CD14-positive monocyte (primary cell): ENCODE results near the gene SGCD. TPM values are rescaled to one million over a fixed set of nuclear protein-coding genes. Genes with fewer than 3 reads are reported as not detected.

Source experiments
- DNase-seq, 3 donors: peaks; one replicate each; pipeline ENCODE4 v3.0.0-alpha.2; 2011 to 2022
- H2AFZ ChIP-seq: 2 replicates; pipeline ENCODE4 v1.6.0; 2012; ENCODE audit warnings: mild to moderate bottlenecking, low read depth, low read length, inconsistent platforms; ENCODE audit not compliant: insufficient read depth, poor library complexity, severe bottlenecking
- H3K27ac ChIP-seq, 2 donors: 1 replicate in 1 of 2; 2 replicates in 1 of 2; pipeline ENCODE4 v1.5.1; 2012 to 2013; ENCODE audit warnings: low read length in 2 of 2, control low read depth in 1 of 2, inconsistent platforms in 1 of 2, low read depth in 1 of 2, mild to moderate bottlenecking in 1 of 2
- H3K27me3 ChIP-seq, 2 donors: one replicate each; pipeline versions ENCODE4 v1.6.0 to v1.6.1; 2011 to 2013; ENCODE audit warnings: low read length in 2 of 2; ENCODE audit not compliant: control insufficient read depth in 2 of 2, insufficient read depth in 2 of 2
- H3K36me3 ChIP-seq, 2 donors: replicated peaks in 1 of 2; 1 replicate in 1 of 2; 2 replicates in 1 of 2; pipeline versions ENCODE4 v1.5.1 to v1.6.1; 2012 to 2013; ENCODE audit warnings: low read length in 2 of 2, control low read depth in 1 of 2, inconsistent platforms in 1 of 2, mild to moderate bottlenecking in 1 of 2; ENCODE audit not compliant: insufficient read depth in 2 of 2, control insufficient read depth in 1 of 2
- H3K4me1 ChIP-seq, 2 donors: 1 replicate in 1 of 2; 2 replicates in 1 of 2; pipeline versions ENCODE4 v1.5.1 to v1.6.1; 2012 to 2013; ENCODE audit warnings: low read length in 2 of 2, control low read depth in 1 of 2, inconsistent platforms in 1 of 2, mild to moderate bottlenecking in 1 of 2, moderate library complexity in 1 of 2; ENCODE audit not compliant: insufficient read depth in 2 of 2, control insufficient read depth in 1 of 2
- H3K4me2 ChIP-seq: replicated peaks from 2 replicates; pipeline ENCODE3; 2012; ENCODE audit warnings: low read length, moderate library complexity, mild to moderate bottlenecking; ENCODE audit not compliant: poor library complexity, severe bottlenecking; ENCODE audit errors: extremely low read depth
- H3K4me3 ChIP-seq, 3 experiments: fragments of 200-600 bp in 1 of 3; sonication (generic) in 1 of 3; replicated peaks in 1 of 3; 1 replicate in 2 of 3; 2 replicates in 1 of 3; pipeline ENCODE4 v1.5.1; 2011 to 2013; ENCODE audit warnings: low read length in 3 of 3, mild to moderate bottlenecking in 3 of 3, control low read depth in 2 of 3, low read depth in 2 of 3, inconsistent platforms in 1 of 3, moderate library complexity in 1 of 3
- H3K79me2 ChIP-seq: 2 replicates; pipeline ENCODE4 v1.6.0; 2012; ENCODE audit warnings: mild to moderate bottlenecking, control low read depth, inconsistent platforms, low read length, moderate library complexity; ENCODE audit not compliant: insufficient read depth
- H3K9ac ChIP-seq: 2 replicates; pipeline ENCODE4 v1.6.0; 2017; ENCODE audit warnings: low read length, mild to moderate bottlenecking; ENCODE audit not compliant: insufficient read depth, poor library complexity, severe bottlenecking
- H3K9me3 ChIP-seq, 2 donors: replicated peaks in 1 of 2; 1 replicate in 1 of 2; 2 replicates in 1 of 2; pipeline versions ENCODE4 v1.5.1 to v1.6.1; 2012 to 2013; ENCODE audit warnings: low read length in 2 of 2, control low read depth in 1 of 2; ENCODE audit not compliant: control insufficient read depth in 1 of 2, insufficient read depth in 1 of 2
- H4K20me1 ChIP-seq: 2 replicates; pipeline ENCODE4 v1.6.0; 2012; ENCODE audit warnings: mild to moderate bottlenecking, low read length, control low read depth, moderate library complexity; ENCODE audit not compliant: insufficient read depth
- H3K27ac Mint-ChIP-seq, 7 donors: one replicate each; pipeline ENCODE4 v1.8.0; 2020; ENCODE audit warnings: mild to moderate bottlenecking in 7 of 7, mixed read lengths in 7 of 7, moderate library complexity in 6 of 7, inconsistent platforms in 2 of 7
- H3K27me3 Mint-ChIP-seq, 3 donors: one replicate each; pipeline ENCODE4 v1.8.0; 2021 to 2022; ENCODE audit warnings: low read depth in 3 of 3, mild to moderate bottlenecking in 3 of 3, mixed read lengths in 3 of 3, moderate library complexity in 3 of 3, inconsistent platforms in 1 of 3
- H3K36me3 Mint-ChIP-seq, 2 donors: one replicate each; pipeline ENCODE4 v1.8.0; 2020; ENCODE audit warnings: mixed read lengths in 2 of 2, inconsistent platforms in 1 of 2, mild to moderate bottlenecking in 1 of 2
- H3K4me1 Mint-ChIP-seq: one replicate; pipeline ENCODE4 v1.8.0; 2020; ENCODE audit warnings: mild to moderate bottlenecking, mixed read lengths
- H3K4me3 Mint-ChIP-seq, 2 donors: one replicate each; pipeline ENCODE4 v1.8.0; 2020; ENCODE audit warnings: mild to moderate bottlenecking in 2 of 2, mixed read lengths in 2 of 2, moderate library complexity in 1 of 2
- H3K9me3 Mint-ChIP-seq, 7 donors: one replicate each; pipeline ENCODE4 v1.8.0; 2020 to 2022; ENCODE audit warnings: mixed read lengths in 7 of 7, mild to moderate bottlenecking in 6 of 7, moderate library complexity in 6 of 7, inconsistent platforms in 2 of 7
- WGBS: methylation state at CpG from one replicate; pipeline ENCODE4 v1.1.5; 2013; ENCODE audit warnings: missing lambda C conversion rate; ENCODE audit not compliant: insufficient coverage; 5-methylcytosine and 5-hydroxymethylcytosine counted together
- intact Hi-C, 2 donors: fragments of 100-400 bp; cut with micrococcal nuclease; formaldehyde crosslinking; loops; one replicate each; pipeline versions ENCODE4 v1.15.0 to v1.15.1; 2023
- polyA plus RNA-seq, 3 donors: library from polyadenylated mRNA; depleted of rRNA in 1 of 3; unstranded in 2 of 3; stranded (reverse) in 1 of 3; fragments of 300-500 nt in 2 of 3; fragments of >200 nt in 1 of 3; fragmentation: Illumina TruSeq in 2 of 3; gene quantifications; 1 replicate in 2 of 3; 2 replicates in 1 of 3; pipeline ENCODE4 v1.2.3, GENCODE V29; 2012 to 2021
- TF ChIP-seq, protein P1 (sequence below): fragments of 200-600 bp; IDR thresholded peaks from one replicate; pipeline ENCODE4 v1.8.0; 2022; ENCODE audit warnings: antibody characterized with exemption, mild to moderate bottlenecking

SGCD gene
- polyA plus RNA-seq, 3 donors: not detected

DNA sequence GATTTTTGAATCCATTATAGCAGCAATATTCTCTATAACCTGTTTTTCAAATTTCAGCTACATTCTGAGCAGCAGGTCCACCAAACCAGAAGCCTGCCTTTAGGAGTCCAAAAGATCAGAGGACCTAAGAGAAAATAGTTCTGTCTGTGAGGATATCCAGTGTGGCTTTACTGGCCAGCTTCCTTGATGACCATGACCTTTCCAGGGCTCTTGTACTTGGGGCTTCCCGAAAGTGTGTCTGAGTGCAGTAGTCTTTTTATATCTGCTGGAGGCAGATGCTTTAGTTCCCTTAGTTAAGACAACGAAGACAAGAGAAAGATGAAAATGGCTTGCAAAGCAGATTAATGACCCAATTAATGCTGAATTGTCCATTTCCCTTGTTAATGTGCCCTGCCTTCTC is 72.4 kb downstream of the SGCD start:
- TF ChIP-seq, protein P1, sequence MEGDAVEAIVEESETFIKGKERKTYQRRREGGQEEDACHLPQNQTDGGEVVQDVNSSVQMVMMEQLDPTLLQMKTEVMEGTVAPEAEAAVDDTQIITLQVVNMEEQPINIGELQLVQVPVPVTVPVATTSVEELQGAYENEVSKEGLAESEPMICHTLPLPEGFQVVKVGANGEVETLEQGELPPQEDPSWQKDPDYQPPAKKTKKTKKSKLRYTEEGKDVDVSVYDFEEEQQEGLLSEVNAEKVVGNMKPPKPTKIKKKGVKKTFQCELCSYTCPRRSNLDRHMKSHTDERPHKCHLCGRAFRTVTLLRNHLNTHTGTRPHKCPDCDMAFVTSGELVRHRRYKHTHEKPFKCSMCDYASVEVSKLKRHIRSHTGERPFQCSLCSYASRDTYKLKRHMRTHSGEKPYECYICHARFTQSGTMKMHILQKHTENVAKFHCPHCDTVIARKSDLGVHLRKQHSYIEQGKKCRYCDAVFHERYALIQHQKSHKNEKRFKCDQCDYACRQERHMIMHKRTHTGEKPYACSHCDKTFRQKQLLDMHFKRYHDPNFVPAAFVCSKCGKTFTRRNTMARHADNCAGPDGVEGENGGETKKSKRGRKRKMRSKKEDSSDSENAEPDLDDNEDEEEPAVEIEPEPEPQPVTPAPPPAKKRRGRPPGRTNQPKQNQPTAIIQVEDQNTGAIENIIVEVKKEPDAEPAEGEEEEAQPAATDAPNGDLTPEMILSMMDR: no peak
- Mint-ChIP-seq H3K4me1 (no peaks in the 10 kb centered on the region), H3K27me3 (no peaks in the 10 kb centered on the region), H3K36me3 (no peaks in the 10 kb centered on the region), H3K27ac (no peak overlapping the region), H3K4me3 (no peak overlapping the region), H3K9me3 (peaks cover 0 to 3% (median 2%) of the 10 kb centered on the region in 7 donors)
- Histone ChIP-seq H3K27ac (no peak overlapping the region), H3K9ac (no peak overlapping the region), H2AFZ (no peak overlapping the region), H3K27me3 (no peaks in the 10 kb centered on the region), H3K4me1 (no peaks in the 10 kb centered on the region), H4K20me1 (no peaks in the 10 kb centered on the region), H3K9me3 (no peaks in the 10 kb centered on the region), H3K36me3 (no peaks in the 10 kb centered on the region), H3K4me2 (no peak overlapping the region), H3K79me2 (no peaks in the 10 kb centered on the region), H3K4me3 (no peak overlapping the region)
- 100% methylated on average over 1 of the region's 2 CpGs for WGBS
- no peak for DNase-seq
- intact Hi-C loops: no loop called here

DNA sequence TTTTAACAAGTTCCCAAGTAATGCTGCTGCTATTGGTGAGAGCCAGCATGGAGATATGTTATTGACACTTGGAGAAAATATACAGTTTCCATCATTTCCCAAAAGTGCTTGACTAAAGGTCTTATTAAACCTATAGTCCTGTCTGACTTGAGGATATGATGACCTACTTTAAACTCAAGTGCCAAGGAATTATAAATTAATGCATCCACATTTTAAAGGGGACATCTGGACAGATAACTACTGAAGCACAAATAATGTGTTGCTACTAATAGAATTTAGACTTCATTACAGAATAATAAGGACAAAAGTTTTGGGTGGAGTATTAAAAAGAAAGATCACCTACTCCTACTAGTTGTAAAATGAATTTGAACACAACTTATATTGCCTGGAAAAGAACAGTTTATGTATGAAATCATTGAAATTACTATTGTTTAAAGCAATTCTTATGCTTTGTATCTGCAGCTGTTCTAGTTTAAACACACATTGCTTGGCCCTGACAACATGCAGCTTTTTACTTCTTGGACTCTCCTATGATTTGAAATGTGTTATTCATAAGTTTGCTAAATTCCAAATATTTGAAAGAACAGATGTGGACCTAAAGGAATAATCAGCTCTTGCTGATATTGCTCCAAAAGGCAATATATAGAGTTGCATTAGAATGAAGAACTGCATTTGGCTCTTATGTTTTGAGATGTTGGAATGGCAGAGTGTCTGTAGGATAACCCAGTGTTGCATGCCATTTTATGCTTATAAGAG is 73.4 kb downstream of the SGCD start:
- Mint-ChIP-seq H3K27ac (no peak overlapping the region), H3K4me1 (no peaks in the 10 kb centered on the region), H3K27me3 (no peaks in the 10 kb centered on the region), H3K4me3 (no peak overlapping the region), H3K36me3 (no peaks in the 10 kb centered on the region), H3K9me3 (peaks cover 0 to 3% (median 2%) of the 10 kb centered on the region in 7 donors)
- H2AFZ ChIP-seq: no peak overlapping the region
- H3K27ac ChIP-seq: no peak overlapping the region
- H3K79me2 ChIP-seq: no peaks in the 10 kb centered on the region
- no peaks in the 10 kb centered on the region for H3K36me3 ChIP-seq
- no peaks in the 10 kb centered on the region for H3K9me3 ChIP-seq
- no peak overlapping the region for H3K4me2 ChIP-seq
- H3K9ac ChIP-seq: no peak overlapping the region
- TF ChIP-seq, protein P1: no peak
- H3K27me3 ChIP-seq: no peaks in the 10 kb centered on the region
- intact Hi-C loops: no loop called here
- no peak overlapping the region for H3K4me3 ChIP-seq
- no peaks in the 10 kb centered on the region for H3K4me1 ChIP-seq
- no peaks in the 10 kb centered on the region for H4K20me1 ChIP-seq
- DNase-seq: no peak
